ENCODE results near the gene SEC24C. TPM values are rescaled to one million over a fixed set of nuclear protein-coding genes. Genes with fewer than 3 reads are reported as not detected.

Gene SEC24C
- total and polyA plus RNA-seq, 2 of the 13 experiments (the other 11 are each of a cell fraction or from before 2014, with no cell fraction given): 63.1 to 66.4 TPM

- Histone ChIP-seq H3K36me3 (replicated peaks in 1 of 2; ENCODE audit: control insufficient read depth in 1 of 2, insufficient read depth in 2 of 2, low read length in 2 of 2) (no peaks in the 10 kb centered on the region), H3K27ac (ENCODE audit: extremely low read length, insufficient read depth, low read length) (no peak overlapping the region), H4K20me1 (ENCODE audit: insufficient read depth, low read length) (no peaks in the 10 kb centered on the region), H3K27me3 (ENCODE audit: control insufficient read depth in 1 of 2, insufficient read depth in 2 of 2, low read length in 2 of 2) (no peaks in the 10 kb centered on the region; a peak in 1 of 5 replicates), H3K9ac (ENCODE audit: insufficient read depth, low read depth, low read length) (no peak overlapping the region), H3K9me3 (ENCODE audit: low read length) (no peaks in the 10 kb centered on the region), H3K4me2 (ENCODE audit: low read depth, low read length) (no peak overlapping the region), H2AFZ (ENCODE audit: low read length) (no peak overlapping the region), H3K4me3 (replicated peaks in 1 of 3; ENCODE audit: insufficient read depth in 1 of 3, low read depth in 2 of 3, low read length in 3 of 3) (no peak overlapping the region), H3K79me2 (ENCODE audit: insufficient read depth, low read length) (peaks cover 13% of the 10 kb centered on the region), H3K4me1 (ENCODE audit: insufficient read depth, low read length) (no peaks in the 10 kb centered on the region; the same call in 1 of the 2 replicates)
- FAIRE-seq: no peak
- WGBS (ENCODE audit: low lambda C conversion rate): 97% methylated on average over 49 of the region's 84 CpGs
- no peak for ATAC-seq
- no peak for DNase-seq (ENCODE audit: low spot score)
- TF ChIP-seq NFRKB (IDR thresholded peaks at IDR 0.05) (no peak), RBFOX2 (IDR thresholded peaks at IDR 0.05; ENCODE audit: low read depth, low read length) (0 out of 2 replicates have a peak, but pooled peaks have one; percentile 34)
- CTCF ChIA-PET (ENCODE audit: low intra/inter-chr PET ratio, low total read pairs): no interaction called here
- BruUV-seq (replicated peaks): no TSS peak
- in situ Hi-C loops (cut with HindIII; ENCODE audit: extremely low pct_ligation_motif_present, low pct_unique_long_range_greater_than_20kb) (no loop called here), intact Hi-C loops (cut with micrococcal nuclease; ENCODE audit: unreplicated experiment) (no loop called here)
- POLR2A ChIA-PET: no interaction called here
Measured at GRCh38 chr10:73732931-73733623, 11.1 kb upstream of the SEC24C start.

DNA sequence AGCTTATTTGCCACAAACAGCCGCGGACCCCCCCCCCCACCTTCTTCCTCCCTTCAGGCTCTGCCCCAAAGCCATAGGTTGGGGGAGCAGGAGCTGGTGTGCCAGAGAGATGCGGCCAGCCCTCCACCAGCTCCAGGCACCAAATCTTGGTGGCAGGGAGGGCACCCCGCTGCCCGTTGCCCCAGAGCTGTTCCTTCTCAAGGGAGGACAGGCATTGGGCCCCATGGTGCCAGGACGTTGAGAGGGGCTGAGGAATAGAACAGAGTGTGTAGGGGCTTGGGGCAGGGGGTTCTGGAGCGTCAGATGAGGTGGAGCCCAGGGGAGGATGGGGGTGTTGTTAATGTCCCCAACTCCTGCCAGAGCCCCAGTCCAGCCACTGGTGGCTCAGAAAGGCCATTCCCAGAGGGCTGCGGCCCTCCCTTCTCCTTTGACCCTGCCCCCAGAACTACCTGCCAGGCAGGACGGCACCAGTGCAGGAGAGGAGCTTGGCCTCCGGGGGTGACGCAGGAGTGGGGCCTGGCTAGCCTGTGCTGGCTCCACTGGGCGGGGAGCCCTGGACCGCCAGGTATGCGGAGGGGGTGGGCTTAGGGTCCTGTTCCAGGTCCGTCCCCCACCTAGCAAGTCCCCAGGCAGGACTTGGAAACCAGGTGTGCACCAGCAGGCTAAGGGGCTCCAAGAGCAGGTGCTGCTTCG, 10.0 kb upstream of the SEC24C start:
- Histone ChIP-seq H2AFZ (ENCODE audit: low read length) (no peak overlapping the region), H3K4me3 (replicated peaks in 1 of 3; ENCODE audit: insufficient read depth in 1 of 3, low read depth in 2 of 3, low read length in 3 of 3) (no peak overlapping the region), H4K20me1 (ENCODE audit: insufficient read depth, low read length) (no peaks in the 10 kb centered on the region), H3K4me2 (ENCODE audit: low read depth, low read length) (no peak overlapping the region), H3K27me3 (ENCODE audit: control insufficient read depth in 1 of 2, insufficient read depth in 2 of 2, low read length in 2 of 2) (no peaks in the 10 kb centered on the region; a peak in 1 of 5 replicates), H3K9ac (ENCODE audit: insufficient read depth, low read depth, low read length) (no peak overlapping the region), H3K9me3 (ENCODE audit: low read length) (no peaks in the 10 kb centered on the region), H3K4me1 (ENCODE audit: insufficient read depth, low read length) (no peaks in the 10 kb centered on the region; the same call in 1 of the 2 replicates), H3K79me2 (ENCODE audit: insufficient read depth, low read length) (peaks cover 13% of the 10 kb centered on the region), H3K36me3 (replicated peaks in 1 of 2; ENCODE audit: control insufficient read depth in 1 of 2, insufficient read depth in 2 of 2, low read length in 2 of 2) (no peaks in the 10 kb centered on the region), H3K27ac (ENCODE audit: extremely low read length, insufficient read depth, low read length) (no peak overlapping the region)
- ChIA-PET CTCF (ENCODE audit: low intra/inter-chr PET ratio, low total read pairs) (no interaction called here), POLR2A (no interaction called here)
- ATAC-seq: no peak
- TF ChIP-seq AGO2 (optimal IDR thresholded peaks at IDR 0.05; ENCODE audit: low read depth, low read length) (peak; percentile 27), ZNF501 (CRISPR knock-in tag; IDR thresholded peaks at IDR 0.05) (no peak)
- no peak for FAIRE-seq
- BruUV-seq (replicated peaks): no TSS peak
- intact Hi-C loops (cut with micrococcal nuclease; ENCODE audit: unreplicated experiment) (no loop called here), in situ Hi-C loops (cut with HindIII; ENCODE audit: extremely low pct_ligation_motif_present, low pct_unique_long_range_greater_than_20kb) (no loop called here)
- WGBS (ENCODE audit: low lambda C conversion rate): 95% methylated on average over 9 of the region's 16 CpGs
- no peak for DNase-seq (ENCODE audit: low spot score)

Data from HepG2 (cell line).